ENCODE data around the gene TBRG4. TPM values are rescaled to one million over a fixed set of nuclear protein-coding genes. Genes with fewer than 3 reads are reported as not detected.

TBRG4 gene
- polyA plus RNA-seq, 1 donor from 2014 or later, result 52.8 TPM

DNA sequence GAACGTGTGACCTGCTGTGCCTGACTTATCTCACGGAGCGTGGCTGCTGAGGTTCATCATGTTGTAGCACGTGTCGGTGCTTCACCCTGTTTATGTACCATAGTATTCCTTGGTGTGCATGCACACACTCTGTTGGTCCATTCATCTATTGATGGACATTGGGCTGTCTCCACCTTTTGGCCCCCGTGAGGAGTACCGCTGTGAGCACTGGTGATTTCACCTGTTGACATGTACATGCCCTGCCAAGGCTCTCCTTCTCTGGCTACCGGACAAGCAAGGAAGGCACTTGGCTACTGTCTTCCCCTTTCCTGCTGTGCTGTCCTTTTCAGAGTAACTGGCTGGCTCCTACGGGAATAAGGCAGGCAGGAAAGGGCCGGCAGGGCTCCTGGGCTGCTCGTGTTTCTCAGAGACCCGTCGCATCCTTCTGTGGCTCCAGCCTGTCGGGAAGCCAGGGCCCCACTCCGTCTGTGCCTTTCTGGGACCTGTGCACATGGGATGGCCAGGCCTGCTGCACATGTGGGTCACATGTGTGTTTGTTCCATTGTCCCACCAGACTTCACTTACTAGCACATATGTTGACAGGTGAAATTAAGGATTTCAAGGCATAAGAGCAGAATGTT is 17.8 kb upstream of the TBRG4 start:
- H3K27me3 ChIP-seq (ENCODE audit: insufficient read depth, low read depth, low read length), result no peaks in the 10 kb centered on the region
- TF ChIP-seq POLR2AphosphoS5 (IDR thresholded peaks at IDR 0.05) (no peak), RAD21 (conservative IDR thresholded peaks at IDR 0.05) (no peak), EZH2 (IDR thresholded peaks at IDR 0.05; ENCODE audit: borderline replicate concordance, insufficient read depth, low read length, poor library complexity, severe bottlenecking) (no peak), MXI1 (conservative IDR thresholded peaks at IDR 0.05; ENCODE audit: poor library complexity, severe bottlenecking) (no peak), EP300 (conservative IDR thresholded peaks at IDR 0.05; ENCODE audit: poor library complexity, severe bottlenecking) (no peak), TAF1 (IDR thresholded peaks at IDR 0.05; ENCODE audit: low read depth) (no peak), SMC3 (conservative IDR thresholded peaks at IDR 0.05; ENCODE audit: poor library complexity) (no peak)
- TF ChIP-seq, protein P1, sequence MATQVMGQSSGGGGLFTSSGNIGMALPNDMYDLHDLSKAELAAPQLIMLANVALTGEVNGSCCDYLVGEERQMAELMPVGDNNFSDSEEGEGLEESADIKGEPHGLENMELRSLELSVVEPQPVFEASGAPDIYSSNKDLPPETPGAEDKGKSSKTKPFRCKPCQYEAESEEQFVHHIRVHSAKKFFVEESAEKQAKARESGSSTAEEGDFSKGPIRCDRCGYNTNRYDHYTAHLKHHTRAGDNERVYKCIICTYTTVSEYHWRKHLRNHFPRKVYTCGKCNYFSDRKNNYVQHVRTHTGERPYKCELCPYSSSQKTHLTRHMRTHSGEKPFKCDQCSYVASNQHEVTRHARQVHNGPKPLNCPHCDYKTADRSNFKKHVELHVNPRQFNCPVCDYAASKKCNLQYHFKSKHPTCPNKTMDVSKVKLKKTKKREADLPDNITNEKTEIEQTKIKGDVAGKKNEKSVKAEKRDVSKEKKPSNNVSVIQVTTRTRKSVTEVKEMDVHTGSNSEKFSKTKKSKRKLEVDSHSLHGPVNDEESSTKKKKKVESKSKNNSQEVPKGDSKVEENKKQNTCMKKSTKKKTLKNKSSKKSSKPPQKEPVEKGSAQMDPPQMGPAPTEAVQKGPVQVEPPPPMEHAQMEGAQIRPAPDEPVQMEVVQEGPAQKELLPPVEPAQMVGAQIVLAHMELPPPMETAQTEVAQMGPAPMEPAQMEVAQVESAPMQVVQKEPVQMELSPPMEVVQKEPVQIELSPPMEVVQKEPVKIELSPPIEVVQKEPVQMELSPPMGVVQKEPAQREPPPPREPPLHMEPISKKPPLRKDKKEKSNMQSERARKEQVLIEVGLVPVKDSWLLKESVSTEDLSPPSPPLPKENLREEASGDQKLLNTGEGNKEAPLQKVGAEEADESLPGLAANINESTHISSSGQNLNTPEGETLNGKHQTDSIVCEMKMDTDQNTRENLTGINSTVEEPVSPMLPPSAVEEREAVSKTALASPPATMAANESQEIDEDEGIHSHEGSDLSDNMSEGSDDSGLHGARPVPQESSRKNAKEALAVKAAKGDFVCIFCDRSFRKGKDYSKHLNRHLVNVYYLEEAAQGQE (IDR thresholded peaks at IDR 0.05; ENCODE audit: borderline replicate concordance), result no peak
- TF ChIP-seq, protein P2, sequence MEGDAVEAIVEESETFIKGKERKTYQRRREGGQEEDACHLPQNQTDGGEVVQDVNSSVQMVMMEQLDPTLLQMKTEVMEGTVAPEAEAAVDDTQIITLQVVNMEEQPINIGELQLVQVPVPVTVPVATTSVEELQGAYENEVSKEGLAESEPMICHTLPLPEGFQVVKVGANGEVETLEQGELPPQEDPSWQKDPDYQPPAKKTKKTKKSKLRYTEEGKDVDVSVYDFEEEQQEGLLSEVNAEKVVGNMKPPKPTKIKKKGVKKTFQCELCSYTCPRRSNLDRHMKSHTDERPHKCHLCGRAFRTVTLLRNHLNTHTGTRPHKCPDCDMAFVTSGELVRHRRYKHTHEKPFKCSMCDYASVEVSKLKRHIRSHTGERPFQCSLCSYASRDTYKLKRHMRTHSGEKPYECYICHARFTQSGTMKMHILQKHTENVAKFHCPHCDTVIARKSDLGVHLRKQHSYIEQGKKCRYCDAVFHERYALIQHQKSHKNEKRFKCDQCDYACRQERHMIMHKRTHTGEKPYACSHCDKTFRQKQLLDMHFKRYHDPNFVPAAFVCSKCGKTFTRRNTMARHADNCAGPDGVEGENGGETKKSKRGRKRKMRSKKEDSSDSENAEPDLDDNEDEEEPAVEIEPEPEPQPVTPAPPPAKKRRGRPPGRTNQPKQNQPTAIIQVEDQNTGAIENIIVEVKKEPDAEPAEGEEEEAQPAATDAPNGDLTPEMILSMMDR (IDR thresholded peaks at IDR 0.05; ENCODE audit: poor library complexity, severe bottlenecking), result no peak
- H3K9me2 ChIP-seq (ENCODE audit: insufficient read depth, low read length), result no peaks in the 10 kb centered on the region
- H3K9ac ChIP-seq (ENCODE audit: low read length), result no peak overlapping the region
- no peaks in the 10 kb centered on the region for H3F3A ChIP-seq (ENCODE audit: insufficient read depth, low read length, poor library complexity, severe bottlenecking)
- no peak overlapping the region for H3K4me3 ChIP-seq (ENCODE audit: low read length)
- H3K9me3 ChIP-seq (ENCODE audit: low read length), result no peaks in the 10 kb centered on the region
- H3K27ac ChIP-seq (ENCODE audit: low read length), result no peak overlapping the region
- H2AFZ ChIP-seq (ENCODE audit: low read depth, low read length), result no peak overlapping the region
- H3K4me2 ChIP-seq (ENCODE audit: low read length), result no peak overlapping the region
- H3K79me2 ChIP-seq (replicated peaks; ENCODE audit: insufficient read depth, low read length), result no peaks in the 10 kb centered on the region
- no peaks in the 10 kb centered on the region for H3K36me3 ChIP-seq (ENCODE audit: insufficient read depth, low read length)
- no peaks in the 10 kb centered on the region for H4K20me1 ChIP-seq (ENCODE audit: insufficient read depth)

DNA sequence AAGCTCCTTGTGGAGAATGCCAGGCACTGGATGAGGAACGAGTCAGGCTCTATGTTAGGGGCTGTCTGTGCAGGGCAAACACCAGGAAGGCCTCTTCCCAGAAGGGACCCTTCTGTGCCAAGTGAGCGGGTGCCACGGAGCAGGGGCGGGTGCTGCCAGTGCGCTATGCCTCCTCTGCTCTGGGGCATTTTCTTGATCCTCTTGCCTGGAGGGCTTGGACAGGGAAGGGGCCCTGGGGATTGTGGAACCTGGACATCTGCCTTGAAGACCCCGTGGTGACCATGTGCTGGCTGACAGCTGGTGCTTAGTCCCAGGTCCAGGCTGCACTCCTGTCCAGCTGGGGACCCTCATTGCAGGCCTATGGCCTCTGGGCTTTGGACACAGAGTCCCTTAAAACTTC is 15.4 kb upstream of the TBRG4 start:
- H3K36me3 ChIP-seq (ENCODE audit: insufficient read depth, low read length), result no peaks in the 10 kb centered on the region
- no peaks in the 10 kb centered on the region for H3K79me2 ChIP-seq (replicated peaks; ENCODE audit: insufficient read depth, low read length)
- H2AFZ ChIP-seq (ENCODE audit: low read depth, low read length), result no peak overlapping the region
- TF ChIP-seq POLR2AphosphoS5 (IDR thresholded peaks at IDR 0.05) (no peak), SMC3 (conservative IDR thresholded peaks at IDR 0.05; ENCODE audit: poor library complexity) (no peak), EP300 (conservative IDR thresholded peaks at IDR 0.05; ENCODE audit: poor library complexity, severe bottlenecking) (no peak), EZH2 (IDR thresholded peaks at IDR 0.05; ENCODE audit: borderline replicate concordance, insufficient read depth, low read length, poor library complexity, severe bottlenecking) (no peak)
- TF ChIP-seq, protein P2 (IDR thresholded peaks at IDR 0.05; ENCODE audit: poor library complexity, severe bottlenecking), result no peak
- TF ChIP-seq, protein P1 (IDR thresholded peaks at IDR 0.05; ENCODE audit: borderline replicate concordance), result no peak
- no peak overlapping the region for H3K27ac ChIP-seq (ENCODE audit: low read length)
- H3K4me3 ChIP-seq (ENCODE audit: low read length), result no peak overlapping the region
- no peaks in the 10 kb centered on the region for H3K9me3 ChIP-seq (ENCODE audit: low read length)
- no peaks in the 10 kb centered on the region for H3F3A ChIP-seq (ENCODE audit: insufficient read depth, low read length, poor library complexity, severe bottlenecking)
- H3K27me3 ChIP-seq (ENCODE audit: insufficient read depth, low read depth, low read length), result no peaks in the 10 kb centered on the region
- no peak overlapping the region for H3K9ac ChIP-seq (ENCODE audit: low read length)
- H4K20me1 ChIP-seq (ENCODE audit: insufficient read depth), result no peaks in the 10 kb centered on the region
- no peak overlapping the region for H3K4me2 ChIP-seq (ENCODE audit: low read length)
- no peaks in the 10 kb centered on the region for H3K9me2 ChIP-seq (ENCODE audit: insufficient read depth, low read length)
